ENCODE results near the gene USP14.

Gene USP14

GRCh38 chr18:159933-160332 lies 1.6 kb downstream of the USP14 start:
- DNase-seq (ENCODE audit: low read depth in 2 of 2) = no peak

- DNase-seq (ENCODE audit: low read depth in 2 of 2) = no peak
These were observed 2.6 kb downstream of the USP14 start for GRCh38 chr18:160831-161570.

GRCh38 chr18:172361-172760 lies 14.0 kb downstream of the USP14 start:
- no peak for DNase-seq (ENCODE audit: low read depth in 2 of 2)

- DNase-seq (ENCODE audit: low read depth in 2 of 2) = no peak
These were observed 21.1 kb downstream of the USP14 start for GRCh38 chr18:179499-179898.

GRCh38 chr18:181711-182110 lies 23.4 kb downstream of the USP14 start:
- no peak for DNase-seq (ENCODE audit: low read depth in 2 of 2)

- DNase-seq (ENCODE audit: low read depth in 2 of 2) = no peak
These were observed 25.4 kb downstream of the USP14 start for GRCh38 chr18:183769-184168.

- no peak for DNase-seq (ENCODE audit: low read depth in 2 of 2)
These were observed 30.9 kb downstream of the USP14 start for GRCh38 chr18:189254-189653.

GRCh38 chr18:191725-192124 lies 33.4 kb downstream of the USP14 start:
- no peak for DNase-seq (ENCODE audit: low read depth in 2 of 2)

GRCh38 chr18:192801-193200 lies 34.4 kb downstream of the USP14 start:
- no peak for DNase-seq (ENCODE audit: low read depth in 2 of 2)

- no peak for DNase-seq (ENCODE audit: low read depth in 2 of 2)
These were observed 37.3 kb downstream of the USP14 start for GRCh38 chr18:195651-196050.

GRCh38 chr18:199214-199613 lies 40.9 kb downstream of the USP14 start:
- DNase-seq (ENCODE audit: low read depth in 2 of 2) = no peak

GRCh38 chr18:199768-200167 lies 41.4 kb downstream of the USP14 start:
- no peak for DNase-seq (ENCODE audit: low read depth in 2 of 2)

GRCh38 chr18:210075-210474 lies 51.7 kb downstream of the USP14 start:
- no peak for DNase-seq (ENCODE audit: low read depth in 2 of 2)

- DNase-seq (ENCODE audit: low read depth in 2 of 2) = no peak
These were observed 52.4 kb downstream of the USP14 start for GRCh38 chr18:210733-211132.

- no peak for DNase-seq (ENCODE audit: low read depth in 2 of 2)
These were observed 53.2 kb downstream of the USP14 start for GRCh38 chr18:211582-211981.

GRCh38 chr18:212780-213179 lies 54.4 kb downstream of the USP14 start:
- no peak for DNase-seq (ENCODE audit: low read depth in 2 of 2)

- no peak for DNase-seq (ENCODE audit: low read depth in 2 of 2)
These were observed 55.1 kb downstream of the USP14 start for GRCh38 chr18:213505-213904.

- no peak for DNase-seq (ENCODE audit: low read depth in 2 of 2)
These were observed 55.6 kb downstream of the USP14 start for GRCh38 chr18:213966-214365.

- no peak for DNase-seq (ENCODE audit: low read depth in 2 of 2)
These were observed 57.2 kb downstream of the USP14 start for GRCh38 chr18:215448-216010.

- DNase-seq (ENCODE audit: low read depth in 2 of 2) = no peak
These were observed 59.4 kb downstream of the USP14 start for GRCh38 chr18:217532-218336.

GRCh38 chr18:220708-221107 lies 62.4 kb downstream of the USP14 start:
- no peak for DNase-seq (ENCODE audit: low read depth in 2 of 2)

- no peak for DNase-seq (ENCODE audit: low read depth in 2 of 2)
These were observed 67.4 kb downstream of the USP14 start for GRCh38 chr18:225745-226144.

GRCh38 chr18:227374-227773 lies 69.0 kb downstream of the USP14 start:
- no peak for DNase-seq (ENCODE audit: low read depth in 2 of 2)

Data from activated CD8-positive, alpha-beta memory T cell treated with anti-CD3 and anti-CD28 coated beads for 4 hours (primary cell).